GM13976 (cell line): Measurements from ENCODE around the gene TMEM198.

Experiments
- DNase-seq: peaks from one replicate; pipeline ENCODE4 v3.0.0; 2012; ENCODE audit warnings: low spot score
- CTCF ChIP-seq: IDR thresholded peaks from 2 replicates; pipeline ENCODE4 v1.5.1; 2012; ENCODE audit warnings: borderline replicate concordance, mild to moderate bottlenecking; ENCODE audit not compliant: insufficient read depth; ENCODE audit errors: extremely low read depth, missing control alignments, control extremely low read depth
- in situ Hi-C: fragments of 300-500 bp; cut with MboI; formaldehyde crosslinking; loops from one replicate; pipeline ENCODE4 v1.12.0; 2022; ENCODE audit warnings: low sequenced_read_pairs, mixed read lengths, inconsistent platforms; ENCODE audit not compliant: unreplicated experiment

TMEM198 gene

GRCh38 chr2:219502618-219503017, 41.2 kb upstream of the TMEM198 start:
- TF ChIP-seq CTCF, result no peak
- in situ Hi-C loops, result no loop called here

GRCh38 chr2:219505585-219505984, 38.2 kb upstream of the TMEM198 start:
- in situ Hi-C loops, result no loop called here
- DNase-seq, result no peak
- TF ChIP-seq CTCF, result no peak

More at GRCh38 chr2:219502618-219503017, 41.2 kb upstream of the TMEM198 start:
- DNase-seq, result no peak

- TF ChIP-seq CTCF, result no peak
- no peak for DNase-seq
- in situ Hi-C loops, result no loop called here
These were observed 37.6 kb upstream of the TMEM198 start for GRCh38 chr2:219506153-219506801.

- in situ Hi-C loops, result no loop called here
- DNase-seq, result no peak
These were observed 36.9 kb upstream of the TMEM198 start for GRCh38 chr2:219506802-219507526.

GRCh38 chr2:219507581-219508443, 36.0 kb upstream of the TMEM198 start:
- in situ Hi-C loops, result no loop called here
- no peak for TF ChIP-seq CTCF
- DNase-seq, result no peak

More at GRCh38 chr2:219506802-219507526, 36.9 kb upstream of the TMEM198 start:
- TF ChIP-seq CTCF, result no peak

- TF ChIP-seq CTCF, result no peak
- in situ Hi-C loops, result no loop called here
- DNase-seq, result no peak
These were observed 35.4 kb upstream of the TMEM198 start for GRCh38 chr2:219508444-219508734.
